K562 (cell line): ENCODE measurements around the gene ACADM. TPM values are rescaled to one million over a fixed set of nuclear protein-coding genes. Genes with fewer than 3 reads are reported as not detected.

Experiments used
- CHD2 ChIP-seq: IDR thresholded peaks from 2 replicates; pipeline ENCODE4 v1.6.1; 2011; ENCODE audit warnings: low read depth, low read length
- DMBX1 ChIP-seq: fragments of 250-450 bp; sonication (Bioruptor Pico); IDR thresholded peaks from 2 replicates; pipeline ENCODE4 v1.8.0; 2022; ENCODE audit warnings: inconsistent platforms, mild to moderate bottlenecking, moderate library complexity, borderline replicate concordance
- DPF2 ChIP-seq: fragments of 450-650 bp; IDR thresholded peaks from 2 replicates; pipeline ENCODE4 v1.6.1; 2016
- EZH2 ChIP-seq: IDR thresholded peaks from 2 replicates; pipeline ENCODE4 v1.6.1; 2012; ENCODE audit warnings: low read depth, mild to moderate bottlenecking, inconsistent platforms, low read length, borderline replicate concordance
- ILF3 ChIP-seq: fragments of 450-650 bp; IDR thresholded peaks from 2 replicates; pipeline ENCODE4 v1.6.1; 2018; ENCODE audit warnings: antibody characterized with exemption, mild to moderate bottlenecking, moderate library complexity, borderline replicate concordance
- PCBP2 ChIP-seq: fragments of 200-400 bp; formaldehyde crosslinking; IDR thresholded peaks from 2 replicates; pipeline ENCODE4 v1.6.1; 2018; ENCODE audit warnings: low read length, low read depth, mild to moderate bottlenecking, moderate library complexity; ENCODE audit not compliant: poor library complexity, severe bottlenecking
- PPARD ChIP-seq: fragments of 250-450 bp; sonication (Bioruptor Pico); IDR thresholded peaks from 2 replicates; pipeline ENCODE4 v1.8.0; 2022; ENCODE audit warnings: inconsistent platforms, mild to moderate bottlenecking, moderate library complexity
- SAFB ChIP-seq: fragments of 200-400 bp; formaldehyde crosslinking; IDR thresholded peaks from 2 replicates; pipeline ENCODE4 v1.6.1; 2017; ENCODE audit warnings: low read depth, low read length, borderline replicate concordance
- TBL1XR1 ChIP-seq, 2 experiments: IDR thresholded peaks; 2 replicates each; pipeline ENCODE4 v1.6.1; 2012; ENCODE audit warnings: improper control_type of control experiment in 2 of 2, low read length in 2 of 2, mild to moderate bottlenecking in 1 of 2
- TCFL5 ChIP-seq: fragments of 250-450 bp; sonication (Bioruptor Pico); conservative IDR thresholded peaks from 2 replicates; pipeline ENCODE4 v1.6.1; 2021; ENCODE audit warnings: mild to moderate bottlenecking, moderate library complexity, matching md5 sums
- ZBTB17 ChIP-seq: fragments of 450-650 bp; formaldehyde crosslinking; IDR thresholded peaks from 2 replicates; pipeline ENCODE4 v1.4.0; 2020; ENCODE audit warnings: mild to moderate bottlenecking
- polyA plus RNA-seq, 8 experiments: library from polyadenylated mRNA; depleted of rRNA in 4 of 8; stranded (reverse) in 5 of 8; unstranded in 3 of 8; fragments of >200 nt; fragmentation: Nextera tagmentation in 2 of 8; fragmentation: Illumina TruSeq in 1 of 8; extraction: Ambion mirVana in 2 of 8; extraction: Trizol in 1 of 8; gene quantifications; 2 replicates each; pipeline versions ENCODE4 v1.2.1 to v1.2.3, GENCODE V29; 2011 to 2014; ENCODE audit warnings: inconsistent platforms in 1 of 8, missing spikeins in 1 of 8
- total RNA-seq, 7 experiments: library from RNA; depleted of rRNA in 6 of 7; stranded (reverse); fragments of >200 nt in 6 of 7; fragmentation: Illumina TruSeq in 2 of 7; extraction: Trizol in 2 of 7; gene quantifications; 2 replicates each; pipeline versions ENCODE4 v1.2.1 to v1.2.3, GENCODE V29; 2011 to 2021; ENCODE audit warnings: low replicate concordance in 1 of 7
- TF ChIP-seq, protein P1 (sequence below): fragments of 450-650 bp; formaldehyde crosslinking; IDR thresholded peaks from 2 replicates; pipeline ENCODE4 v1.4.0; 2020; ENCODE audit warnings: mild to moderate bottlenecking
- TF ChIP-seq, protein P2 (sequence below): sonication (generic); formaldehyde crosslinking; IDR thresholded peaks from 2 replicates; pipeline ENCODE4 v1.8.0; 2022; ENCODE audit warnings: mild to moderate bottlenecking, missing genetic modification reagents, borderline replicate concordance
- TF ChIP-seq, protein P3 (sequence below): IDR thresholded peaks from 2 replicates; pipeline ENCODE4 v1.6.1; 2014; ENCODE audit warnings: antibody characterized with exemption
- TF ChIP-seq, protein P4 (sequence below), 2 experiments: fragments of 450-650 bp; IDR thresholded peaks; 2 replicates each; pipeline ENCODE4 v1.6.1; 2016
- TF ChIP-seq, protein P5 (sequence below): fragments of 450-650 bp; IDR thresholded peaks from 2 replicates; pipeline ENCODE4 v1.6.1; 2018; ENCODE audit warnings: mild to moderate bottlenecking, low read depth; ENCODE audit not compliant: partially characterized antibody
- TF ChIP-seq, protein P6 (sequence below): fragments of 250-450 bp; sonication (Bioruptor Pico); IDR thresholded peaks from 2 replicates; pipeline ENCODE4 v1.6.1; 2021; ENCODE audit warnings: mild to moderate bottlenecking

Gene ACADM
- total and polyA plus RNA-seq, 9 of the 15 experiments (the other 6 are each of a cell fraction or from before 2014, with no cell fraction given) = 82.5 to 156 (median 123) TPM

DNA sequence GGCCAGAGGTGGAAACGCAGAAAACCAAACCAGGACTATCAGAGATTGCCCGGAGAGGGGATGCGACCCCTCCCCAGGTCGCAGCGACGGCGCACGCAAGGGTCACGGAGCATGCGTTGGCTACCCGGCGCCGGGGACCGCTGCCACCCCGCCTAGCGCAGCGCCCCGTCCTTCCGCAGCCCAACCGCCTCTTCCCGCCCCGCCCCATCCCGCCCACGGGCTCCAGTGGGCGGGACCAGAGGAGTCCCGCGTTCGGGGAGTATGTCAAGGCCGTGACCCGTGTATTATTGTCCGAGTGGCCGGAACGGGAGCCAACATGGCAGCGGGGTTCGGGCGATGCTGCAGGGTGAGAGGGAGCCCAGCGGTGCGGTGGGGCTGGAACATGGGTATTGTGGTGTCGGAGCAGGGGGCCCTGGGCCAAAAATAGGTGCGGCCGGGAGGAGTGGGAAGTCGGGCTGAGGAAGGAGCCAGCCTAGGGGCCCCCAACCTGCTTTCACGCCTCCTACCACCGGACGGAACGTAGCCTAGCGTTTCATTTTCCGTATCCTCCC lies at the start of gene ACADM (continued):
- TF ChIP-seq, protein P1, sequence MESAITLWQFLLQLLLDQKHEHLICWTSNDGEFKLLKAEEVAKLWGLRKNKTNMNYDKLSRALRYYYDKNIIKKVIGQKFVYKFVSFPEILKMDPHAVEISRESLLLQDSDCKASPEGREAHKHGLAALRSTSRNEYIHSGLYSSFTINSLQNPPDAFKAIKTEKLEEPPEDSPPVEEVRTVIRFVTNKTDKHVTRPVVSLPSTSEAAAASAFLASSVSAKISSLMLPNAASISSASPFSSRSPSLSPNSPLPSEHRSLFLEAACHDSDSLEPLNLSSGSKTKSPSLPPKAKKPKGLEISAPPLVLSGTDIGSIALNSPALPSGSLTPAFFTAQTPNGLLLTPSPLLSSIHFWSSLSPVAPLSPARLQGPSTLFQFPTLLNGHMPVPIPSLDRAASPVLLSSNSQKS (CRISPR knock-in tag) = no peak
- peak; percentile 25; the same call in 1 of the 2 replicates for TF ChIP-seq CHD2
- TF ChIP-seq, protein P2, sequence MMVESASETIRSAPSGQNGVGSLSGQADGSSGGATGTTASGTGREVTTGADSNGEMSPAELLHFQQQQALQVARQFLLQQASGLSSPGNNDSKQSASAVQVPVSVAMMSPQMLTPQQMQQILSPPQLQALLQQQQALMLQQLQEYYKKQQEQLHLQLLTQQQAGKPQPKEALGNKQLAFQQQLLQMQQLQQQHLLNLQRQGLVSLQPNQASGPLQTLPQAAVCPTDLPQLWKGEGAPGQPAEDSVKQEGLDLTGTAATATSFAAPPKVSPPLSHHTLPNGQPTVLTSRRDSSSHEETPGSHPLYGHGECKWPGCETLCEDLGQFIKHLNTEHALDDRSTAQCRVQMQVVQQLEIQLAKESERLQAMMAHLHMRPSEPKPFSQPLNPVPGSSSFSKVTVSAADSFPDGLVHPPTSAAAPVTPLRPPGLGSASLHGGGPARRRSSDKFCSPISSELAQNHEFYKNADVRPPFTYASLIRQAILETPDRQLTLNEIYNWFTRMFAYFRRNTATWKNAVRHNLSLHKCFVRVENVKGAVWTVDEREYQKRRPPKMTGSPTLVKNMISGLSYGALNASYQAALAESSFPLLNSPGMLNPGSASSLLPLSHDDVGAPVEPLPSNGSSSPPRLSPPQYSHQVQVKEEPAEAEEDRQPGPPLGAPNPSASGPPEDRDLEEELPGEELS (CRISPR knock-in tag) = peak; percentile 57; the same call in 1 of the 2 replicates
- no peak for TF ChIP-seq DMBX1 (CRISPR knock-in tag)
- TF ChIP-seq, protein P3, sequence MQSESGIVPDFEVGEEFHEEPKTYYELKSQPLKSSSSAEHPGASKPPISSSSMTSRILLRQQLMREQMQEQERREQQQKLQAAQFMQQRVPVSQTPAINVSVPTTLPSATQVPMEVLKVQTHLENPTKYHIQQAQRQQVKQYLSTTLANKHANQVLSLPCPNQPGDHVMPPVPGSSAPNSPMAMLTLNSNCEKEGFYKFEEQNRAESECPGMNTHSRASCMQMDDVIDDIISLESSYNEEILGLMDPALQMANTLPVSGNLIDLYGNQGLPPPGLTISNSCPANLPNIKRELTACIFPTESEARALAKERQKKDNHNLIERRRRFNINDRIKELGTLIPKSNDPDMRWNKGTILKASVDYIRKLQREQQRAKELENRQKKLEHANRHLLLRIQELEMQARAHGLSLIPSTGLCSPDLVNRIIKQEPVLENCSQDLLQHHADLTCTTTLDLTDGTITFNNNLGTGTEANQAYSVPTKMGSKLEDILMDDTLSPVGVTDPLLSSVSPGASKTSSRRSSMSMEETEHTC = 0 out of 2 replicates have a peak, but pooled peaks have one; percentile 11
- TF ChIP-seq, protein P4, sequence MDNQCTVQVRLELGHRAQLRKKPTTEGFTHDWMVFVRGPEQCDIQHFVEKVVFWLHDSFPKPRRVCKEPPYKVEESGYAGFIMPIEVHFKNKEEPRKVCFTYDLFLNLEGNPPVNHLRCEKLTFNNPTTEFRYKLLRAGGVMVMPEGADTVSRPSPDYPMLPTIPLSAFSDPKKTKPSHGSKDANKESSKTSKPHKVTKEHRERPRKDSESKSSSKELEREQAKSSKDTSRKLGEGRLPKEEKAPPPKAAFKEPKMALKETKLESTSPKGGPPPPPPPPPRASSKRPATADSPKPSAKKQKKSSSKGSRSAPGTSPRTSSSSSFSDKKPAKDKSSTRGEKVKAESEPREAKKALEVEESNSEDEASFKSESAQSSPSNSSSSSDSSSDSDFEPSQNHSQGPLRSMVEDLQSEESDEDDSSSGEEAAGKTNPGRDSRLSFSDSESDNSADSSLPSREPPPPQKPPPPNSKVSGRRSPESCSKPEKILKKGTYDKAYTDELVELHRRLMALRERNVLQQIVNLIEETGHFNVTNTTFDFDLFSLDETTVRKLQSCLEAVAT (IDR thresholded peaks at IDR 0.05) = peak; percentile 87 to 92; a peak in 3 of 4 replicates
- 0 out of 2 replicates have a peak, but pooled peaks have one; percentile 57 for TF ChIP-seq ZBTB17 (CRISPR knock-in tag)
- no peak for TF ChIP-seq ILF3
- TF ChIP-seq TBL1XR1 (IDR thresholded peaks at IDR 0.05; ENCODE audit: low read length in 2 of 2) = peak; percentile 39 to 48; a peak in 1 of 4 replicates
- peak; percentile 11; the same call in 1 of the 2 replicates for TF ChIP-seq DPF2
- no peak for TF ChIP-seq PCBP2
- TF ChIP-seq, protein P5, sequence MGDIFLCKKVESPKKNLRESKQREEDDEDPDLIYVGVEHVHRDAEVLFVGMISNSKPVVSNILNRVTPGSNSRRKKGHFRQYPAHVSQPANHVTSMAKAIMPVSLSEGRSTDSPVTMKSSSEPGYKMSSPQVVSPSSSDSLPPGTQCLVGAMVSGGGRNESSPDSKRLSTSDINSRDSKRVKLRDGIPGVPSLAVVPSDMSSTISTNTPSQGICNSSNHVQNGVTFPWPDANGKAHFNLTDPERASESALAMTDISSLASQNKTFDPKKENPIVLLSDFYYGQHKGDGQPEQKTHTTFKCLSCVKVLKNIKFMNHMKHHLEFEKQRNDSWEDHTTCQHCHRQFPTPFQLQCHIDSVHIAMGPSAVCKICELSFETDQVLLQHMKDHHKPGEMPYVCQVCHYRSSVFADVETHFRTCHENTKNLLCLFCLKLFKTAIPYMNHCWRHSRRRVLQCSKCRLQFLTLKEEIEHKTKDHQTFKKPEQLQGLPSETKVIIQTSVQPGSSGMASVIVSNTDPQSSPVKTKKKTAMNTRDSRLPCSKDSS = no peak
- no peak for TF ChIP-seq PPARD (CRISPR knock-in tag)
- TF ChIP-seq SAFB = peak; percentile 78
- no peak for TF ChIP-seq EZH2
- no peak for TF ChIP-seq TCFL5 (CRISPR knock-in tag)
- TF ChIP-seq, protein P6, sequence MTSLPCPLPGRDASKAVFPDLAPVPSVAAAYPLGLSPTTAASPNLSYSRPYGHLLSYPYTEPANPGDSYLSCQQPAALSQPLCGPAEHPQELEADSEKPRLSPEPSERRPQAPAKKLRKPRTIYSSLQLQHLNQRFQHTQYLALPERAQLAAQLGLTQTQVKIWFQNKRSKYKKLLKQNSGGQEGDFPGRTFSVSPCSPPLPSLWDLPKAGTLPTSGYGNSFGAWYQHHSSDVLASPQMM (CRISPR knock-in tag) = no peak
